Muscle layer of duodenum (tissue), 2 donors: ENCODE data around the gene RAPGEFL1.
"Not testable (repeated sequence)": the region's sequence is repeated elsewhere in the genome, so short reads cannot be mapped to it uniquely, and the experiment has no call there.

ENCODE experiments used
- H3K27ac ChIP-seq: one replicate; pipeline ENCODE4 v1.7.0; 2013; ENCODE audit warnings: mild to moderate bottlenecking, low read length
- H3K27me3 ChIP-seq: one replicate; pipeline ENCODE4 v1.7.0; 2013; ENCODE audit warnings: low read depth, mild to moderate bottlenecking, control low read depth, low read length
- H3K36me3 ChIP-seq, 2 donors: one replicate each; pipeline ENCODE4 v1.7.0; 2013; ENCODE audit warnings: low read length in 2 of 2, control low read depth in 1 of 2, mild to moderate bottlenecking in 1 of 2; ENCODE audit not compliant: insufficient read depth in 2 of 2, control insufficient read depth in 1 of 2
- H3K4me1 ChIP-seq, 2 donors: one replicate each; pipeline ENCODE4 v1.7.0; 2013; ENCODE audit warnings: low read length in 2 of 2, mild to moderate bottlenecking in 2 of 2, control low read depth in 1 of 2, moderate library complexity in 1 of 2; ENCODE audit not compliant: insufficient read depth in 2 of 2, control insufficient read depth in 1 of 2
- H3K4me3 ChIP-seq, 2 donors: one replicate each; pipeline ENCODE4 v1.7.0; 2013; ENCODE audit warnings: low read length in 2 of 2, low read depth in 1 of 2, mild to moderate bottlenecking in 1 of 2
- H3K9me3 ChIP-seq, 2 donors: one replicate each; pipeline ENCODE4 v1.7.0; 2013; ENCODE audit warnings: low read length in 2 of 2, control low read depth in 1 of 2, mild to moderate bottlenecking in 1 of 2; ENCODE audit not compliant: control insufficient read depth in 1 of 2
- donor health status: healthy.

Gene RAPGEFL1

DNA sequence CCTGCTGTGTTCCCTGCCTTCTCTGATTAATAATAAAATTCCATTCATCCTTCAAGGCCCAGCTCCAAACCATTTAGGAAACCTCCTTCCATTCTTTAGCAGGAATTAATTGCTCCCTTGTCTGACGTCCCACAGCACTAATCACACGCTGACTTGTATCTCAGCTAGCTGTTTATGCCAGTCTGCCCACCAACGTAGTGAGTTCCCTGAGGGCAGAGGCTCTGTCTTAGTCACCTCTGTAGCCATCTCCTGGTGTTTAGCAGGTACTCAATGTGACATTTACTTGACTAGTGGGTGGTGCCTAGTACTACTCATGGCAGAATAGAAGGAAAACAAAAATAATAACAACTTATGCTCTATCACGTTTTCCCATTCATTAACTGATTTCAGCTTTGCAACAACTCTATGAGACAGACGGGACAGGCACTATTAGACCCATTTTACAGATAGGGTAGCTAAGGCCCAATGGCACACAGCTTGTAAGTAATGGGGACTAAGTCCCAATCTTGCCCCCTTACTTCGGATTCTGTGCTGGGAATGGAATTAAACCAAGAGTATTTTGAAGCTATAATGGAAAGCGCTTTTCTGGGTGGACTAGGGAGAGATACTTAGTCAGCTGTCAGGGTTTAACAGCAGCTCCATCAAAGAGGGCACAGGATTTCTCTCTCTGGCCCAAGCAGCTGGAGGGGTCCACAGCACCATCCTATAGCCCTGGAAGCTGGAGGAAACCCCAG is 40.9 kb downstream of the RAPGEFL1 start:
- Histone ChIP-seq H3K4me1 (peaks cover 0 to 6% of the 10 kb centered on the region in 2 donors), H3K4me3 (peak overlapping the region; percentile 77 to 86), H3K27me3 (no peaks in the 10 kb centered on the region), H3K27ac (peak overlapping the region; percentile 90), H3K9me3 (no peaks in the 10 kb centered on the region), H3K36me3 (no peaks in the 10 kb centered on the region)

DNA sequence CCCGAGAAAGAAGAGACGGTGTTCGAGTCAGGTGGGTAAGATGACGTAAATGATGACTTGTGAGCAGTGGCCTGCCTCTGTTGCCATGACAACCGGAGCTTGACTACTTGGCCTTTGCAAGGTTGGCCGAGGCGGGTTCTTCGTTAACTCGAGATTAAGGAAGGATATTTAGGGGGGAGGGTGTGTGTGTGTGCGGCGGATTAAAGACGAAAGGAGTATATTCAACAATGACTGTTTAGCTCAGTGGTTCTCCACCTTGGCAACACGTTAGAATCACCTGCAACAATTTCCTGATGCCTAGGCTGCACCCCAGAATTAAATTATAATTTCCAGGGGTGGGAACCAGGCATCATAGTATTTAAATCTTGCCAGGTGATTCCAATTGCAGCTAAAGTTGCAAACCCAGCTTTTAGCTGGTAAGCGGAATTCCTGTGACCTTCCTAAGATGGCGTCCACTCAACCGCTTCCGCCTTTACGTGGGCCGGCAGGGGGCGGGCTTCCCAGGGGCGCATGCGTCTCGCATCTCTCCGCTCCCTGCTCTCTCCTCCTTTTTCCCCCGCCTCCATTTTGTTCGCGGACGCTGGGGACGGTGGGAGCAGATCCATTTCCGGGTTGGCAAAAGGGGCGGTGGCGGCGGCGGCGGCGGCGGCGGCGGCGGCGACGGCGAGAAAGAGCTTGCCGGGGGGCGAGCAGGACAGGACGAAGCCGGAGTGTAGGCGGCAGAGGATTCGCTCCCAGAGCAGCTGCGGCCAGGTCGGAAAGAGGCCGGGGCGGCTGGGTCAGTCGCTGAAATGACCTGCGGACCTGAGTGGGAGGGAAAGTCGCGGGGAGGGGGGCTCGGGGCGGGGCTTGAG is 41.7 kb downstream of the RAPGEFL1 start, which contains the start of gene WIPF2:
TSS of gene WIPF2 (plus strand) at position 565 of the 854 bp plus-strand sequence. CDS start 37,156 bp downstream, outside the sequence.
- H3K27ac ChIP-seq = peak within 1 kb of the TSS; percentile 90
- H3K36me3 ChIP-seq = no peaks in the 10 kb centered on the region
- peaks cover 0 to 6% of the 10 kb centered on the region in 2 donors for H3K4me1 ChIP-seq
- peak within 1 kb of the TSS; percentile 77 to 97 for H3K4me3 ChIP-seq
- no peaks in the 10 kb centered on the region for H3K27me3 ChIP-seq
- no peaks in the 10 kb centered on the region for H3K9me3 ChIP-seq

DNA sequence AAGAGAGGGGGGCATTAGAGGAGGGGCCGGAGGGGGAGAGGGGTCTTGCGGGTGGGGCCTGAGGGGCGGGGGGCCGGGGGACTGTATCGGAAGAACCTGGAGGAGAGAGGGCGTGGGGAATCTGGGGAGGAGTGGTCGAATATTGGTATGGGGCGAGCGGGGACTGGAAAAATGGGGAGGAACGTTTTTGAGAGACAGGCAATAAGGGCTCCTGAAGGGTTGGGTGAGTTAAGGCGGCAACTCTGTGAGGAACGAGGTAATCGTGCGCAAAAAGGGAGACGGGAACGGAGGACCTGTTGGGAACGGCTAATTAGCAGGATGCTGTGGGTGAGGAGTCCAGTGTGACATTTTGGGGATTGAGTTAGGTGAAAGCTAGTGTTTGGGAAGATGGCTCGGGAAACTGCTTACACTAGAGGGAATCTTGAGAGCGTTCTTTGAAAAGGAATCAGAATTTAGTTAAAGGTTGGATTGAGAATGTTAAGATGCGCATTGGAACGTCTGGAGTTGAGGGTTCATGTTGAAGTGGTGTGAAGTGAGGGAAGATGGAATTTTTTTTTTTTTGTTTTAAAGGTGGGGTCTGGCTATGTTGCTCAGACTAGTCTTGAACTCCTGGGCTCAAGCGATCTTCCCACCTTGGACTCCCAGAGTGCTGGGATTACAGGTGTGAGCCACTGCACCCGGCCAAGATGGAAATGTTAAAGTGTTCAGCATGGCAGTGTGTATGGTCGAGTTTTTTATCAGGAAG is 42.5 kb downstream of the RAPGEFL1 start:
- peaks cover under 1 to 6% of the 10 kb centered on the region in 2 donors for H3K4me1 ChIP-seq
- no peaks in the 10 kb centered on the region for H3K9me3 ChIP-seq
- no peaks in the 10 kb centered on the region for H3K36me3 ChIP-seq
- H3K27me3 ChIP-seq = no peaks in the 10 kb centered on the region
- H3K27ac ChIP-seq = peak overlapping the region; percentile 79
- peak overlapping the region; percentile 77 to 97 for H3K4me3 ChIP-seq

DNA sequence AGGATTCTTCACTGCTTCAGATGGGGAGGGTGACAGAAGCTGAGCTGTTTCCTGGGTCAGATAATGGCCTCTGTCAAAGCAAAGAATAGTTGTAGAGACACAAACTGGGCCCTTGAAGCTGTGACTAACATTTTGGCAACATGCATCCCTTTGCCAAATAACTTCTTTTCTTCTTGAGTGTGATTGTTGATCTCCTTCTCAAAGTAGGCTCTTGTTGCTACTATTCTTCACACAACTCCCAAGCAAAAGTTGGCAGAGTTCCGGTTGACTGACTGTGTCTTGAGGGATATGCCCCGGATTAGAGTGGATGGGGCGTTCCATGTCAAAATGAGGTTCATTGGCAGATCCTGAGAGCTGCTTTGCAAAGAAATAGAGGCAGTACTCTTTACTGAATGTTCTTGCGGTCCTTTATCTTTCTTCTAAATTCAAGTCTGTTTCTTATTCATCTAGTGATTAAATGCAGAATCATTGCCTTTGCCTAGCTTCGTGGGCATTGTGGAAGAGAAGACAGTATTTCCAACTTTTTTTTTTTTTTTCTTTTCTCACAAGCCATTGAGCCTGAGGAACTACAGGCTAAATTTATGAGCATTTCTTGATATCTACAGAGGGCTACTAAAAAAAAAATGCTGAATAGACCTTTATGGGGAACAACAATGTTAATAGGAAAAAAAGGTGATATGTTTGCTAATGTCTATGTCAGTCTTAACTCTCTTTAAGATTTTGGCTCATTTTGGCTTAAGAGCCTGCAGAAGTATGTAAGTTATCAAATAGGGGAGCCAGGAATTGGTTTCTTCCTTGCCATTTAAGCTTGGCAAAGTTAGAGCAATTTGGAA is 47.7 kb downstream of the RAPGEFL1 start:
- peaks cover 0 to 11% of the 10 kb centered on the region in 2 donors for H3K4me1 ChIP-seq
- no peak overlapping the region for H3K4me3 ChIP-seq
- H3K9me3 ChIP-seq = no peaks in the 10 kb centered on the region
- H3K27ac ChIP-seq = no peak overlapping the region
- H3K27me3 ChIP-seq = no peaks in the 10 kb centered on the region
- H3K36me3 ChIP-seq = no peaks in the 10 kb centered on the region

DNA sequence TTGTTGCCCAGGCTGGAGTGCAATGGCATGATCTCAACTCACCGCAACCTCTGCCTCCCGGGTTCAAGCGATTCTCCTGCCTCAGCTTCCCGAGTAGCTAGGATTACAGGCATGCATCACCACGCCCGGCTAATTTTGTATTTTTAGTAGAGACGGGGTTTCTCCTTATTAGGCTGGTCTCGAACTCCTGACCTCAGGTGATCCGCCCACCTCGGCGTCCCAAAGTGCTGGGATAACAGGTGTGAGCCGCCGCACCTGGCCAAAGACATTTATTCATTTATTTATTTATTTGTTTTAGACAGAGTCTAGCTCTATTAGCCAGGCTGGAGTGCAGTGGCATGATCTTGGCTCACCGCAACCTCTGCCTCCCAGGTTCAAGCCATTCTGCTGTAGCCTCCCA is 51.9 kb downstream of the RAPGEFL1 start:
- H3K27ac ChIP-seq, H3K4me3 ChIP-seq, H3K9me3 ChIP-seq, H3K27me3 ChIP-seq, H3K36me3 ChIP-seq: not testable (repeated sequence)
- peaks cover 0 to 11% of the 10 kb centered on the region in 2 donors for H3K4me1 ChIP-seq

DNA sequence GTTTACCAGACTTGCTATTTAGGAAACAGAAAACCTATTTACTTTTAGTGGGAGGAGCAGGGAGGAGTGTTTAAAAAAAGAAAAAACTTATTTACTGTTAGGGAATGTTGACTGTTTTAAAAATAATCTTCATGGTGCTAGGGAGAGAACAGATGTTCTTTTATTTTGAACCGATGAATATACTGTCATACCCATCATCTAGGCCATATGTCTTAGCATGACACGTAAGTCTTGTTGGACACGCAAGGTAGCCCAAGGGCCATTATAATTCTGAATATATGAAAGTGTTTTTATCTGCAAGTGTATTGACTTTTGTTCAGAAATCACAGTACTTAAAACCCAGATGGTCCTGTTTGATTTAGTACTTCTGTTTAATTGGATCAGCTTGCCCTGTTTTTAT is 53.4 kb downstream of the RAPGEFL1 start:
- H3K27me3 ChIP-seq = no peaks in the 10 kb centered on the region
- H3K27ac ChIP-seq = no peak overlapping the region
- H3K36me3 ChIP-seq = peaks cover 0 to 10% of the 10 kb centered on the region in 2 donors
- no peak overlapping the region for H3K4me3 ChIP-seq
- H3K9me3 ChIP-seq = no peaks in the 10 kb centered on the region
- H3K4me1 ChIP-seq = peaks cover 0 to under 1% of the 10 kb centered on the region in 2 donors

DNA sequence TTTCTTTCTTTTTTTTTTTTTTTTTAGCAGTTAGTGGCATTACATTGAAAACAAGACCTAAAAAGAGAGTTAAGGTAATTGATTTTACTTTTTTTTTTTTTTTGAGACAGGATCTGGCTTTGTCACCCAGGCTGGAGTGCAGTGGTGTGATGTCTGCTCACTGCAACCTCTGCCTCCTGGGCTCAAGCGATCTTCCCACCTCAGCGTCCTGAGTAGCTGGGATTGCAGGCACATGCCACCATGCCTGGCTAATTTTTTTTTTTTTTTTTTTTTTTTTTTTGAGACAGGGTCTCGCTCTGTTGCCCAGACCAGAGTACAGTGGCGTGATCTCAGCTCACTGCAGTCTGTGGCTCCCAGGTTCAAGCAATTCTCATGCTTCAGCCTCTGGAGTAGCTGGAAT is 54.7 kb downstream of the RAPGEFL1 start:
- not testable (repeated sequence) for H3K27me3 ChIP-seq, H3K9me3 ChIP-seq, H3K27ac ChIP-seq, H3K4me1 ChIP-seq, H3K4me3 ChIP-seq, H3K36me3 ChIP-seq

DNA sequence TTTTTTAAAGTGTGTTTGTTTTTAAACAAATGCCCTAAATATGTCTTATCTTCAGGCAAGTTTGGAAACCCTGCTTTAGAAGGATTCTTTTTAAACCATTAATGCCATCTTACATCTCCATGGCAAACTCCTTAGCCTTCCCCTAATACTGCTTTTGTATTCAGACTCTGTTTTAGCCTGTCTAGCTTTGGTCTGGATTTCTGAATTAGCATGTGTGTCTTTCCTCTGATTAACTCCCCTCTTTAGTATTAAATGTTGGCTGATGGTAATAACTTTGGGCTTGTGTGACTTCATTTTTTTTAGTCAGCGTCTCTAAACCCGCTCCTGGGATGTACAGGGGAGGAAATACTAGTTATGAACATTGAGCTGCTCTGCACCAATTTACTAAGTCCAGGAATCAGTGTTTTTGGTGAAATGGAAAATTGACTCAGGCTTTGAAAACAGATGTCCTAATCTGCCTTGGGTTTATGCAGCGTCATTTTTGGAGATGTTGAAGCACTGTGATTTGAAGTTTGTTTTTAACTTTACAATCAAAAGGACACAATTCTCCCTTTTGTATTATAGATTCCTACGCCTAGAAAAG is 64.1 kb downstream of the RAPGEFL1 start:
- Histone ChIP-seq H3K9me3 (no peaks in the 10 kb centered on the region), H3K4me1 (peaks cover 0 to 3% of the 10 kb centered on the region in 2 donors), H3K27me3 (no peaks in the 10 kb centered on the region), H3K4me3 (no peak overlapping the region), H3K27ac (no peak overlapping the region), H3K36me3 (no peaks in the 10 kb centered on the region)

DNA sequence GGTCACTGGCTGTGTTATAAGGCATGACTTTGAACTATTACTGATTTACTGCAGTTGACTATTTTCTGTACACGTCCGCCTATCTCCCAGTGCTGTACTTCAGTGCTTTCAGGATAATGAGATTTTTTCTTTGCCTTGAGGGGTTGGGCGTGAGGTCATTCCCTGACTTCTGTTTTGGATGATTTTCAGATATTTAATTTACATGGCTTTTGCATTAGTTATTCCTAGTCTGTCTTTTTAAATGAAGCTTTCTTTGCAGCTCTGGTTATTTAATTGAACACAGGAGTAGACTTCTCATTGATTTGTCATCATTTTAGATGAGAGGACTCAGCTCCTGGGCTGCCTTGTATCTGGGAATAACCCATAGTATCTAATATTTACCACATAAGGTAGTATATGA is 65.5 kb downstream of the RAPGEFL1 start:
- Histone ChIP-seq H3K4me1 (peaks cover 0 to 3% of the 10 kb centered on the region in 2 donors), H3K4me3 (no peak overlapping the region), H3K27ac (no peak overlapping the region), H3K36me3 (no peaks in the 10 kb centered on the region), H3K27me3 (no peaks in the 10 kb centered on the region), H3K9me3 (no peaks in the 10 kb centered on the region)

DNA sequence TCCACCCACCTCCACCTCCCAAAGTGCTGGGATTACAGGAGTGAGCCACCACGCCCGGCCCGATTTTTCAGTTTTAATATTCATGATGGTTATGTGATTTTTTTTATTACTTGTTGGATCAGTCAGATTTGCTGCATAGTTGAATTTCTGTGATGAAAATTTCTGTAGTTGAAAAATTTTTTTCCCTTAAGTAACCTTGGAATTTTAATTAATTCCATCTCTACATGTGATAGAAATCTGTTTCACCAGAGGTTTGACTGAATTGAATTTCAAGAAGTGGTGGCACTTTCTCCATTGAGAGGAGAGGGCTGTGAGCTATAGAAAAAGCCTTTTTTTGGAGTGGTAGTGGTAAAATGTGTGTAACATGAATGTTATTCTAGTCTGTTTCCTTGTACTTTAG is 66.5 kb downstream of the RAPGEFL1 start:
- Histone ChIP-seq H3K4me1 (peaks cover 0 to 3% of the 10 kb centered on the region in 2 donors), H3K4me3 (no peak overlapping the region), H3K36me3 (no peaks in the 10 kb centered on the region), H3K27me3 (no peaks in the 10 kb centered on the region), H3K27ac (no peak overlapping the region), H3K9me3 (no peaks in the 10 kb centered on the region)
